Germinal center (tissue), 1 donor: Measurements from ENCODE around the gene DOC2B.

ENCODE experiments used
- DNase-seq: peaks from one replicate; pipeline ENCODE4 v3.0.0; 2012; ENCODE audit warnings: mixed read lengths, low spot score

Gene DOC2B

DNA sequence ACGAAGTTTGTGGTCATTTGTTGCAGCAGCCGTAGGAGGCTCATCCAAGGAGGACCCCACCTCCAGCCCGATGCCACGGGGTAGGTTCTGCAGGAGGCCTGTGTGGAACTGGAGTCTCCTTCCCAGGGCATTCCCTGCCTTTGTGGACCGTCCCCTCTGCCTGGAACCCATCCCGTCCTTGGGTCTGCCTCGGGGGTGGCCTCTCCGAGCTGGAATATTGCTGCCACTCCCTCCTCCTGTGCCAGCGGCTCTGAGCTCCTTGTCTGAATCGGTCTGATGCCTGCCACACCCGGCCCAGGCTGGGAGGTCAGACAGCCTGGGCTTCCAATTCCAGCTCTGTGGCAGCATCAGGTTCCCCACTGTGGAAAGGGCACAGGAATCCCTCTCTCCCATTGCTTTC, 18.8 kb downstream of the DOC2B start:
- no peak for DNase-seq

DNA sequence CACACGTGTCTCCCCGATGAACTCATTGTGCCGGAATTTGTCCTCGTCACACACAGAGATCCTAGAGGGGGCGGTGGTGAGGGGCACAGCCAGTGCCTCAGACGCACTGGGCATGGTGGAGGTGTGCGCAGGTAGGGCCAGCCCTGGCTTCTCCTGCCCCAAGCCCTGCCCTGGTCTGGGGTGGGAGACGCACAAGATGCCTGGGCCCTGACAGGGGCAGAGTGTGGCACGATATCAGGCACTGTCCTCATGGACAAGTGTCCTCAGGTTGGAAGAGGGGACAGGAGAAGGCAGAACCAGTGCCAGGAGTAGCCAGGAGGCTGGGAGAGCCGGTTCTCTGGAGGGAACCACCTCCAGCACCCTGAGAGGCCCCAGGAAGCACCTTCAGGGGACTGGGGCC, 20.0 kb downstream of the DOC2B start:
- DNase-seq: no peak

- DNase-seq: no peak
Measured at GRCh38 chr17:160336-160735, 21.1 kb downstream of the DOC2B start.

- no peak for DNase-seq
Measured at GRCh38 chr17:159609-160008, 21.8 kb downstream of the DOC2B start.

DNA sequence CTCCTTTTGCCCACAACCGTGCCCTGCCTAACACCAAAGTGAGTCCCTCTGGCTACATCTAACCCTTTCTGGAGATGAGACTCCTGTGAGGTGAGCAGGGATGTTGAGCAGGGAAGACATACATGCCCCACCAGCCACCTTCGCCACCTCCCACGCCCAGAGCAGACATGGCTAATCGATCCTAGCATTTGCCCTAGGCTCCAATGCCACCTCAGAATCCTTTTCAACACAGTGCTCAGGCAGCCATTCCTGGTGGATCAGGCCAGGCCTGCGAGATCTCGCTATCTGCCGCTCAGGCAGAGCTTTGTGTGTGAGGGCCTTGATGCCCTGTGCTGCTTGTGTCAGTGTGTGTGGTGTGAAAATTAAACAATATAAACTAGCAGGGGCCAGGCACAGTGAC, 23.1 kb downstream of the DOC2B start:
- DNase-seq: no peak

- DNase-seq: no peak
Measured at GRCh38 chr17:157901-158300, 23.5 kb downstream of the DOC2B start.

- no peak for DNase-seq
Measured at GRCh38 chr17:156946-157345, 24.5 kb downstream of the DOC2B start.

DNA sequence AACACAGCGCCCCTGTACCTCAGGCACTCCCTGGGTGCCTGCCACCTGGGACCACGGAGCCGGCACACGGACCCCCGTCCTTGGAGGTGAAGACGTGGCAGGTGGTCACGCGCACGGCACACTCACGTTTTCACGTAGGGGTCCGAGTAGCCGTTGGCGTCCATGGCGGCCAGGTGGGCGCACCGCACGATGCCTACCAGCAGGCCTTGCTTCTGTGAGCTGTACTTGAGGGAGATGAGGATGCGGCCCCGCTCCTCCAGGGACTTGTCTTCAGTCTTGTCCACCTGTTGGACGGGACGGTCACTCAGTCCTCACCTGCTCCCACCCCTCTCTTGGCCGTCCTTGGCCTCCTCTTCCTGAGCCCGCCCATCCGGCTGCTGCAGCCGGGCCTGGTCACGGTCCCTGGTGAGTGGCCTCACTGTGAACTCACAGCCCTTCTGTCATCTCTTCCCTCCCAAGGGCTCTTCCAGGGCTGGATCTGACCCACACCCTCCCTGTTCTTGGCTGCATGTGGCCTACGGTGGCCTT, 25.3 kb downstream of the DOC2B start:
- DNase-seq: no peak

DNA sequence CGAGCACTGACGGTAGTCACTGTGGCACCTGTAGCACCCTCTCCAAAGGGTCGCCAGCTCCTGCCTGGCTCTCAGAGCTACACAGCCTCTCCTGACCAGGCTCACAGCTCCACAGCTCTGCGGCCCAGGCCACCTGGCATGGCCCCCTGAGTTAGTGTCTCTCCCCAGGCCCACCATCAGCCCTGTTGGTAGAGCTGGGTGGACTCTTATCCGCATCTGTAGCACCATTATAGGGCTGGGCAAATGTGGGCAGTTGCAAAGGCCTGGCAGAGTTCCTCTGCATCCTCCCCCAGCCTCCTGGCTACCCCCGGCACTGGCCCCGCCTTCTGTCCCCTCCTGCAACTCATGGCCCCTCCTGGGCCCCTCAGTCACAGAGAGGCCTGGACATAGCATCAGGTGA, 25.9 kb downstream of the DOC2B start:
- no peak for DNase-seq

DNA sequence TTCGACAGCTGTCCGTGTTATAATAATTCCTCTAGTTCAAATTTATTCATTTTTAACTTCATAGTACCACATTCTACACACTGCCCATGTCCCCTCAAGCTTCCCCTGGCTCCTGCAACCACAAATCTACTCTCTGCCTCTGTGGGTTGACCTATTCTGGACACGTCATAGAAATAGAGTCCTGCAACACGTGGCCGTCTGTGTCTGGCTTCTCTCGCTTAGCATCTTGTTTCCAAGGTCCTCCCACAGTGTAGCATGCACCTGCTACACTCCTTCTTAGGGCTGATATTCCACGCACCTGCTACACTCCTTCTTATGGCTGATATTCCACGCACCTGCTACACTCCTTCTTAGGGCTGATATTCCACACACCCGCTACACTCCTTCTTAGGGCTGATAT, 27.6 kb downstream of the DOC2B start:
- DNase-seq: no peak

GRCh38 chr17:152860-153420, 28.5 kb downstream of the DOC2B start:
- no peak for DNase-seq

GRCh38 chr17:151886-152859, 29.3 kb downstream of the DOC2B start:
- DNase-seq: no peak

- no peak for DNase-seq
Measured at GRCh38 chr17:151004-151403, 30.4 kb downstream of the DOC2B start.

- no peak for DNase-seq
Measured at GRCh38 chr17:149897-150584, 31.4 kb downstream of the DOC2B start.

GRCh38 chr17:149231-149630, 32.2 kb downstream of the DOC2B start:
- no peak for DNase-seq

DNA sequence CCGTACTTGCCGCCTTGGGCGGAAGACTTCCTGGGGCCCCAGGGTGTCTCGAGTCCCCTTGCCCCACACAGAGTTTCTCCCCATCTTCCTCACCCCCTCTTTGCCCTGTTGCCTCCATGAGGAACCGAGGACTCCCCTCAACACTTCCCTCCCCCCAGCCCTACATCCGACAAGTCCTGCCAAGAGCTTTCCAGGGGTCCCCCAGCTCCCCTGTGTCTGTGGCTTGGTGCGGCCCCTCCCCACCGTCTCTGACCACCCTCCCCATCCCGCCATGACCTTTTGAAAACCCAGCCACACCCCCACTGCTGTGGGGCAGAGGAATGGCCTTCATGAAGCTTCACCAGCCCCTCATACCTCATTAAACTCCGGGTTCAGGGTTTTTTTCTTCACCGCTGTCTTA, 32.7 kb downstream of the DOC2B start:
- DNase-seq: no peak

DNA sequence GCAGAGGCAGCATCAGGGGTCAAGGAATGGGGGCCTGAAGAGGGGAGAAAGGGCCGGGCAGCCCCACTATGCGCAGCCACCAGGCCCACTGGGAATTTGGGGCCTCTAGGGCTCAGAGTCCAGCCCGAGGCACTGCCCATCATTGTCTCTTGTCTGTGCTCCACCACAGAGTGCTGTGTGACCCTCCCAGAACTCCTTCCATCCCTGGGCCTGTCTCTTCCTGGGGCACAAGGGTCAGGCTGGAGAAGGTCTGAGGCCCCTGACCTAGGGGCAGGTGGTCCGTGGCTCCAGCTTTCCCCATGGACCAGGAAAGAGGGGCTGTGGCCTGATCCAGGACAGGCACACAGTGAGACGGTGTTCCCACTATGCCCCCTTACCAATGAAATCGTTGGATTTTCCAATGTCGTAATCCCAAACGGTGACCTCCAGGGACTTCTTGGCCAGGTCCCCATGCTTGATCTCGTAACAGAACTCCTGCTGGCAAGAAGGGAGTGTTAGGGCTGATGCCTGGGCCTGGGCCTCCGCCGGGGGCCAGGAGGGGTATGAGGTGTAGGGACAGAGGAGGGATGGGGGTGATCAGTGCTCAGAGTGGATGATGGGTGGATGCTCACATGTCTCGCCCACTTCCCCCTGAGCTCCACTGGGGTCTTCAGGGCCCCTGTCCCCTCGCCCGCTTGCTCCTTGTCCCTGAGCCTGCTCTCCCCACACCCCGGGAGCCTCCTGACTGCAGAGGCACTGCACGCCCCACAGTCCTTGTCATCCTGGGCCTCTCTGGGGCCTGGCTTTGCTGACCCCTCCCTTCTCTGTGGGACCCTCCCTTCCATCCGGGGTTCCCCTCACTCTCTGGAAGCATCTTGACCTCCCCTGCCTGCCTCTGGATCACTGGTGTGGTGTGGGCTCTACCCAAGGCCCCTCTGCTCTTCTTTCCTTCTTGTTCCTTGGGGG, 33.4 kb downstream of the DOC2B start:
- DNase-seq: no peak

- DNase-seq: no peak
Measured at GRCh38 chr17:146983-147761, 34.3 kb downstream of the DOC2B start.

GRCh38 chr17:146546-146945, 34.9 kb downstream of the DOC2B start:
- DNase-seq: no peak

GRCh38 chr17:145671-146541, 35.5 kb downstream of the DOC2B start:
- DNase-seq: no peak
